H1 (cell line): ENCODE data around the gene REEP2. TPM values are rescaled to one million over a fixed set of nuclear protein-coding genes. Genes with fewer than 3 reads are reported as not detected.
A peak's percentile ranks its signal among the peaks of the same experiment; 100 is the strongest.

Experiments used
- BACH1 ChIP-seq: IDR thresholded peaks from 2 replicates; pipeline ENCODE4 v1.6.1; 2012; ENCODE audit warnings: low read length, improper control_type of control experiment
- E2F6 ChIP-seq: IDR thresholded peaks from 2 replicates; pipeline ENCODE4 v1.6.1; 2012; ENCODE audit warnings: inconsistent platforms
- NANOG ChIP-seq: IDR thresholded peaks from 2 replicates; pipeline ENCODE4 v1.6.1; 2011; ENCODE audit warnings: low read length, low read depth, mild to moderate bottlenecking, inconsistent platforms; ENCODE audit not compliant: insufficient read depth, poor library complexity, severe bottlenecking
- POLR2AphosphoS5 ChIP-seq: IDR thresholded peaks from 2 replicates; pipeline ENCODE4 v1.6.1; 2011; ENCODE audit warnings: low read depth, low read length
- POU5F1 ChIP-seq: IDR thresholded peaks from 2 replicates; pipeline ENCODE4 v1.6.1; 2011; ENCODE audit warnings: low read depth, mild to moderate bottlenecking, low read length, moderate library complexity
- RBBP5 ChIP-seq: IDR thresholded peaks from 2 replicates; pipeline ENCODE4 v1.7.1; 2012; ENCODE audit warnings: low read depth, mild to moderate bottlenecking, inconsistent platforms, low read length, moderate library complexity, borderline replicate concordance
- SIRT6 ChIP-seq: IDR thresholded peaks from one replicate; pipeline ENCODE4 v1.7.1; 2012; ENCODE audit warnings: low read length, inconsistent platforms
- SUZ12 ChIP-seq: fragments of 200-600 bp; sonication (generic); IDR thresholded peaks from 2 replicates; pipeline ENCODE4 v1.6.1; 2012; ENCODE audit warnings: mild to moderate bottlenecking, inconsistent platforms, low read length, moderate library complexity, mixed read lengths
- TCF12 ChIP-seq: IDR thresholded peaks from 2 replicates; pipeline ENCODE4 v1.6.1; 2011; ENCODE audit warnings: low read depth, mild to moderate bottlenecking, low read length
- polyA plus RNA-seq, 7 experiments: library from polyadenylated mRNA; depleted of rRNA in 3 of 7; stranded (reverse) in 5 of 7; unstranded in 2 of 7; fragments of >200 nt in 5 of 7; fragments of 200-250 nt in 2 of 7; gene quantifications; 1 replicate in 5 of 7; 2 replicates in 1 of 7; 4 replicates in 1 of 7; pipeline versions ENCODE4 v1.2.1 to v1.2.3, GENCODE V29; 2011 to 2013; ENCODE audit warnings: missing spikeins in 2 of 7, mixed read lengths in 2 of 7
- total RNA-seq: library from RNA; stranded (reverse); fragmentation: NEBNext Ultra II Directional; extraction: Animal tissue kit (Norgen Biotek cat#: 25700); gene quantifications from 2 replicates; pipeline ENCODE4 v1.2.1, GENCODE V29; 2021
- TF ChIP-seq, protein P1 (sequence below): fragments of 300-600 bp; sonication (generic); IDR thresholded peaks from 2 replicates; pipeline ENCODE4 v1.7.1; 2012; ENCODE audit warnings: low read length, moderate library complexity, mild to moderate bottlenecking, inconsistent platforms; ENCODE audit not compliant: insufficient replicate concordance

REEP2 gene
- total and polyA plus RNA-seq, 2 of the 8 experiments (the other 6 are each of a cell fraction or from before 2014, with no cell fraction given), result 26.5 to 40.2 TPM

DNA sequence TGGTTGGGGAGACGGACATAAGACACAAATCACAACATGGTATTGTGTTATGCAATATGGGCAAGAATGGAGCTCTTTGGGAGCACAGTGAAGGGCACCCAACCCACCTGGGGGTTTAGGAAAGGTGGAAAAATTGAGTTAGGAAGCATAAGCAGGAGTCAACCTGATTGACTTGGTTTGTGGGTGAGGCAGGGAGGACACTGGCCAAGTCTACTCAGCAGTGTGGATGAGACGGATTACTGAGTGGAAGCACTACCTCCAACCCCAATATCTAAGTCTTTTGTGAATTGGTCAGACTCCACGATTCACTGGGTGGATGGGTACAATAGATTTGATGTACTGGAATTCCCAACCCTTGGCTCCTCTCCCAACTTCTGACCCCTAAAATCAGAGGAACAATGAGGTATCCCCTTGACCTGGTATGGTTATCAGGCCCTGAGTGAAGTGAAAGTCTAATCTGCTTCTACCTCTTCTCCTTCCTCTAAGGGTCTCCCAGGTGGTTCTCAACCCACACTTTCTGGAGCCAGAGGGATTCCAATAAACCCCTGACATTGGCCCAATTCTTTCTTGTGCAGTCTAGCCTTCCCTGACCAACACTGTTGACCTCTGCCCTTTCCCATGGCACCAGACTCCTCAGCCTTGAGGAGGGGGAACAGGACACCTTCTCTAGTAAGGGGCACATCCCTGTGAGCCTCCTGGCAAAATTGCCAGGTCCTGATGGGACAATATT is 31.6 kb downstream of the REEP2 start (continued):
- no peak for TF ChIP-seq POU5F1
- TF ChIP-seq POLR2AphosphoS5, result peak; percentile 94
- TF ChIP-seq SUZ12, result no peak
- TF ChIP-seq, protein P1, sequence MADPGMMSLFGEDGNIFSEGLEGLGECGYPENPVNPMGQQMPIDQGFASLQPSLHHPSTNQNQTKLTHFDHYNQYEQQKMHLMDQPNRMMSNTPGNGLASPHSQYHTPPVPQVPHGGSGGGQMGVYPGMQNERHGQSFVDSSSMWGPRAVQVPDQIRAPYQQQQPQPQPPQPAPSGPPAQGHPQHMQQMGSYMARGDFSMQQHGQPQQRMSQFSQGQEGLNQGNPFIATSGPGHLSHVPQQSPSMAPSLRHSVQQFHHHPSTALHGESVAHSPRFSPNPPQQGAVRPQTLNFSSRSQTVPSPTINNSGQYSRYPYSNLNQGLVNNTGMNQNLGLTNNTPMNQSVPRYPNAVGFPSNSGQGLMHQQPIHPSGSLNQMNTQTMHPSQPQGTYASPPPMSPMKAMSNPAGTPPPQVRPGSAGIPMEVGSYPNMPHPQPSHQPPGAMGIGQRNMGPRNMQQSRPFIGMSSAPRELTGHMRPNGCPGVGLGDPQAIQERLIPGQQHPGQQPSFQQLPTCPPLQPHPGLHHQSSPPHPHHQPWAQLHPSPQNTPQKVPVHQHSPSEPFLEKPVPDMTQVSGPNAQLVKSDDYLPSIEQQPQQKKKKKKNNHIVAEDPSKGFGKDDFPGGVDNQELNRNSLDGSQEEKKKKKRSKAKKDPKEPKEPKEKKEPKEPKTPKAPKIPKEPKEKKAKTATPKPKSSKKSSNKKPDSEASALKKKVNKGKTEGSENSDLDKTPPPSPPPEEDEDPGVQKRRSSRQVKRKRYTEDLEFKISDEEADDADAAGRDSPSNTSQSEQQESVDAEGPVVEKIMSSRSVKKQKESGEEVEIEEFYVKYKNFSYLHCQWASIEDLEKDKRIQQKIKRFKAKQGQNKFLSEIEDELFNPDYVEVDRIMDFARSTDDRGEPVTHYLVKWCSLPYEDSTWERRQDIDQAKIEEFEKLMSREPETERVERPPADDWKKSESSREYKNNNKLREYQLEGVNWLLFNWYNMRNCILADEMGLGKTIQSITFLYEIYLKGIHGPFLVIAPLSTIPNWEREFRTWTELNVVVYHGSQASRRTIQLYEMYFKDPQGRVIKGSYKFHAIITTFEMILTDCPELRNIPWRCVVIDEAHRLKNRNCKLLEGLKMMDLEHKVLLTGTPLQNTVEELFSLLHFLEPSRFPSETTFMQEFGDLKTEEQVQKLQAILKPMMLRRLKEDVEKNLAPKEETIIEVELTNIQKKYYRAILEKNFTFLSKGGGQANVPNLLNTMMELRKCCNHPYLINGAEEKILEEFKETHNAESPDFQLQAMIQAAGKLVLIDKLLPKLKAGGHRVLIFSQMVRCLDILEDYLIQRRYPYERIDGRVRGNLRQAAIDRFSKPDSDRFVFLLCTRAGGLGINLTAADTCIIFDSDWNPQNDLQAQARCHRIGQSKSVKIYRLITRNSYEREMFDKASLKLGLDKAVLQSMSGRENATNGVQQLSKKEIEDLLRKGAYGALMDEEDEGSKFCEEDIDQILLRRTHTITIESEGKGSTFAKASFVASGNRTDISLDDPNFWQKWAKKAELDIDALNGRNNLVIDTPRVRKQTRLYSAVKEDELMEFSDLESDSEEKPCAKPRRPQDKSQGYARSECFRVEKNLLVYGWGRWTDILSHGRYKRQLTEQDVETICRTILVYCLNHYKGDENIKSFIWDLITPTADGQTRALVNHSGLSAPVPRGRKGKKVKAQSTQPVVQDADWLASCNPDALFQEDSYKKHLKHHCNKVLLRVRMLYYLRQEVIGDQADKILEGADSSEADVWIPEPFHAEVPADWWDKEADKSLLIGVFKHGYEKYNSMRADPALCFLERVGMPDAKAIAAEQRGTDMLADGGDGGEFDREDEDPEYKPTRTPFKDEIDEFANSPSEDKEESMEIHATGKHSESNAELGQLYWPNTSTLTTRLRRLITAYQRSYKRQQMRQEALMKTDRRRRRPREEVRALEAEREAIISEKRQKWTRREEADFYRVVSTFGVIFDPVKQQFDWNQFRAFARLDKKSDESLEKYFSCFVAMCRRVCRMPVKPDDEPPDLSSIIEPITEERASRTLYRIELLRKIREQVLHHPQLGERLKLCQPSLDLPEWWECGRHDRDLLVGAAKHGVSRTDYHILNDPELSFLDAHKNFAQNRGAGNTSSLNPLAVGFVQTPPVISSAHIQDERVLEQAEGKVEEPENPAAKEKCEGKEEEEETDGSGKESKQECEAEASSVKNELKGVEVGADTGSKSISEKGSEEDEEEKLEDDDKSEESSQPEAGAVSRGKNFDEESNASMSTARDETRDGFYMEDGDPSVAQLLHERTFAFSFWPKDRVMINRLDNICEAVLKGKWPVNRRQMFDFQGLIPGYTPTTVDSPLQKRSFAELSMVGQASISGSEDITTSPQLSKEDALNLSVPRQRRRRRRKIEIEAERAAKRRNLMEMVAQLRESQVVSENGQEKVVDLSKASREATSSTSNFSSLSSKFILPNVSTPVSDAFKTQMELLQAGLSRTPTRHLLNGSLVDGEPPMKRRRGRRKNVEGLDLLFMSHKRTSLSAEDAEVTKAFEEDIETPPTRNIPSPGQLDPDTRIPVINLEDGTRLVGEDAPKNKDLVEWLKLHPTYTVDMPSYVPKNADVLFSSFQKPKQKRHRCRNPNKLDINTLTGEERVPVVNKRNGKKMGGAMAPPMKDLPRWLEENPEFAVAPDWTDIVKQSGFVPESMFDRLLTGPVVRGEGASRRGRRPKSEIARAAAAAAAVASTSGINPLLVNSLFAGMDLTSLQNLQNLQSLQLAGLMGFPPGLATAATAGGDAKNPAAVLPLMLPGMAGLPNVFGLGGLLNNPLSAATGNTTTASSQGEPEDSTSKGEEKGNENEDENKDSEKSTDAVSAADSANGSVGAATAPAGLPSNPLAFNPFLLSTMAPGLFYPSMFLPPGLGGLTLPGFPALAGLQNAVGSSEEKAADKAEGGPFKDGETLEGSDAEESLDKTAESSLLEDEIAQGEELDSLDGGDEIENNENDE, result no peak
- 0 out of 2 replicates have a peak, but pooled peaks have one; percentile 0 for TF ChIP-seq E2F6
- TF ChIP-seq BACH1, result no peak
- TF ChIP-seq TCF12, result no peak
- no peak for TF ChIP-seq RBBP5
- no peak for TF ChIP-seq NANOG
- peak; percentile 75 for TF ChIP-seq SIRT6
